SIG-M5 (cell line): ENCODE data around the gene PXMP4.
A peak's percentile ranks its signal among the peaks of the same experiment; 100 is the strongest.

Source experiments
- DNase-seq: peaks from one replicate; lab custom pipeline; 2025; lab: John Stamatoyannopoulos, UW

The PXMP4 gene

GRCh38 chr20:33668466-33669155, 51.5 kb downstream of the PXMP4 start:
- DNase-seq, result no peak

- DNase-seq, result no peak
Measured at GRCh38 chr20:33667676-33668465, 52.2 kb downstream of the PXMP4 start.

GRCh38 chr20:33667245-33667675, 52.9 kb downstream of the PXMP4 start:
- DNase-seq, result no peak

- peak; percentile 91 for DNase-seq
Measured at GRCh38 chr20:33666293-33667244, 53.5 kb downstream of the PXMP4 start, which contains the start of gene ACTL10. ACTL10 (plus strand) TSS chr20:33666943; CDS start chr20:33667498, 555 bp downstream.

GRCh38 chr20:33664762-33665144, 55.4 kb downstream of the PXMP4 start:
- no peak for DNase-seq

GRCh38 chr20:33664085-33664761, 55.9 kb downstream of the PXMP4 start:
- DNase-seq, result no peak

- DNase-seq, result peak; percentile 23
Measured at GRCh38 chr20:33663161-33664084, 56.7 kb downstream of the PXMP4 start.

GRCh38 chr20:33662172-33662571, 57.9 kb downstream of the PXMP4 start, which contains the start of gene C20orf144:
C20orf144 (plus strand) TSS chr20:33662327; CDS start chr20:33662346, 19 bp downstream.
- DNase-seq, result no peak

GRCh38 chr20:33660685-33661058, 59.4 kb downstream of the PXMP4 start:
- DNase-seq, result no peak

GRCh38 chr20:33660035-33660684, 60.0 kb downstream of the PXMP4 start:
- no peak for DNase-seq

GRCh38 chr20:33659341-33660034, 60.6 kb downstream of the PXMP4 start:
- no peak for DNase-seq

GRCh38 chr20:33658929-33659328, 61.2 kb downstream of the PXMP4 start:
- DNase-seq, result no peak

- no peak for DNase-seq
Measured at GRCh38 chr20:33658510-33658909, 61.6 kb downstream of the PXMP4 start.

GRCh38 chr20:33657704-33658095, 62.4 kb downstream of the PXMP4 start:
- DNase-seq, result no peak

- DNase-seq, result no peak
Measured at GRCh38 chr20:33656783-33657703, 63.1 kb downstream of the PXMP4 start.

- no peak for DNase-seq
Measured at GRCh38 chr20:33656010-33656782, 63.9 kb downstream of the PXMP4 start.

- DNase-seq, result no peak
Measured at GRCh38 chr20:33655164-33655563, 64.9 kb downstream of the PXMP4 start.
